ENCODE results near the gene RAB40B. TPM values are rescaled to one million over a fixed set of nuclear protein-coding genes. Genes with fewer than 3 reads are reported as not detected.

RAB40B gene
- total and polyA plus RNA-seq, 2 of the 13 experiments (the other 11 are each of a cell fraction or from before 2014, with no cell fraction given) = 6.2 to 6.5 TPM

- TF ChIP-seq HMGXB3 (CRISPR knock-in tag; IDR thresholded peaks at IDR 0.05; ENCODE audit: borderline replicate concordance) = no peak
- TF ChIP-seq ZFYVE20 (CRISPR knock-in tag; IDR thresholded peaks at IDR 0.05; ENCODE audit: borderline replicate concordance, low read depth) = no peak
- no peak for TF ChIP-seq ZC3H13 (CRISPR knock-in tag; IDR thresholded peaks at IDR 0.05)
- 0 out of 2 replicates have a peak, but pooled peaks have one; percentile 17 for TF ChIP-seq ZNF607 (CRISPR knock-in tag; IDR thresholded peaks at IDR 0.05; ENCODE audit: borderline replicate concordance)
- TF ChIP-seq ZFP36L2 (CRISPR knock-in tag; IDR thresholded peaks at IDR 0.05) = no peak
- TF ChIP-seq ZNF768 (CRISPR knock-in tag; IDR thresholded peaks at IDR 0.05) = peak; percentile 27; the same call in 1 of the 2 replicates
- TF ChIP-seq JUNB (CRISPR knock-in tag; IDR thresholded peaks at IDR 0.05; ENCODE audit: borderline replicate concordance) = no peak
- TF ChIP-seq ZNF567 (CRISPR knock-in tag; IDR thresholded peaks at IDR 0.05; ENCODE audit: borderline replicate concordance) = no peak
- TF ChIP-seq RXRA (CRISPR knock-in tag; IDR thresholded peaks at IDR 0.05) = 0 out of 2 replicates have a peak, but pooled peaks have one; percentile 25
- no peak for TF ChIP-seq TCF7L2 (IDR thresholded peaks at IDR 0.05; ENCODE audit: low read depth, low read length)
- TF ChIP-seq REL (CRISPR knock-in tag; conservative IDR thresholded peaks at IDR 0.05) = no peak
- TF ChIP-seq, protein P1, sequence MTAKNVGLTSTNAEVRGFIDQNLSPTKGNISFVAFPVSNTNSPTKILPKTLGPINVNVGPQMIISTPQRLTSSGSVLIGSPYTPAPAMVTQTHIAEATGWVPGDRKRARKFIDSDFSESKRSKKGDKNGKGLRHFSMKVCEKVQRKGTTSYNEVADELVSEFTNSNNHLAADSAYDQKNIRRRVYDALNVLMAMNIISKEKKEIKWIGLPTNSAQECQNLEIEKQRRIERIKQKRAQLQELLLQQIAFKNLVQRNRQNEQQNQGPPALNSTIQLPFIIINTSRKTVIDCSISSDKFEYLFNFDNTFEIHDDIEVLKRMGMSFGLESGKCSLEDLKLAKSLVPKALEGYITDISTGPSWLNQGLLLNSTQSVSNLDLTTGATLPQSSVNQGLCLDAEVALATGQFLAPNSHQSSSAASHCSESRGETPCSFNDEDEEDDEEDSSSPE (CRISPR knock-in tag; IDR thresholded peaks at IDR 0.05) = no peak
- no peak for TF ChIP-seq ZNF207 (IDR thresholded peaks at IDR 0.05; ENCODE audit: borderline replicate concordance)
- TF ChIP-seq NR3C1 (CRISPR knock-in tag; IDR thresholded peaks at IDR 0.05) = no peak
- TF ChIP-seq ATM (IDR thresholded peaks at IDR 0.05; ENCODE audit: borderline replicate concordance) = no peak
- TF ChIP-seq POLR2G (IDR thresholded peaks at IDR 0.05; ENCODE audit: low read depth, low read length) = no peak
These were observed 7.3 kb upstream of the RAB40B start (continued) for GRCh38 chr17:82705756-82706155.
